D721Med (cell line): ENCODE data around the gene IL17C.

Experiments
- DNase-seq: peaks from one replicate; pipeline ENCODE4 v3.0.0; 2011; ENCODE audit warnings: low spot score; ENCODE audit not compliant: insufficient read length
- FAIRE-seq: peaks from 2 replicates; lab custom pipeline; 2011; peaks lifted over from hg19 to GRCh38; lab: Jason Lieb, UNC
- TF ChIP-seq, protein P1 (sequence below): IDR thresholded peaks from 2 replicates; pipeline ENCODE4 v1.5.1; 2012; ENCODE audit warnings: mild to moderate bottlenecking, control low read depth; ENCODE audit not compliant: insufficient read depth; ENCODE audit errors: missing control alignments

IL17C gene

DNA sequence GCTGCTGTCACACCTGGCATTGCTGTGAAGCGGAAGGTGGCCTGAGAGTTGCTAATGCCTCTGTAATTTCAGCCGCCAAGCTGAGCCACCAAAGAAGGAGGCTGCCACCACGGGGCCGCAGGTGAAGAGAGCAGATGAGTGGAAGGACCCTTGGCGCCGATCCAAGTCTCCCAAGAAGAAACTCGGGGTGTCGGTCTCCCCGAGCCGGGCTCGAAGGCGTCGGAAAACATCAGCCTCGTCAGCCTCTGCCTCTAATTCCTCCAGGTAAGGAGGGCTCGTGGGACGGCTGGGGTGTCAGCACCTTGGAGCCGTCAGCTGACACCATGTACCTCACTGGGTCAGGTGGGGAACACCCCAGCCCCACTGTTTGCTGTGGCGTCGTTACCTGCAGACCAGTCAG, 16.2 kb upstream of the IL17C start:
- no peak for FAIRE-seq
- no peak for DNase-seq
- TF ChIP-seq, protein P1, sequence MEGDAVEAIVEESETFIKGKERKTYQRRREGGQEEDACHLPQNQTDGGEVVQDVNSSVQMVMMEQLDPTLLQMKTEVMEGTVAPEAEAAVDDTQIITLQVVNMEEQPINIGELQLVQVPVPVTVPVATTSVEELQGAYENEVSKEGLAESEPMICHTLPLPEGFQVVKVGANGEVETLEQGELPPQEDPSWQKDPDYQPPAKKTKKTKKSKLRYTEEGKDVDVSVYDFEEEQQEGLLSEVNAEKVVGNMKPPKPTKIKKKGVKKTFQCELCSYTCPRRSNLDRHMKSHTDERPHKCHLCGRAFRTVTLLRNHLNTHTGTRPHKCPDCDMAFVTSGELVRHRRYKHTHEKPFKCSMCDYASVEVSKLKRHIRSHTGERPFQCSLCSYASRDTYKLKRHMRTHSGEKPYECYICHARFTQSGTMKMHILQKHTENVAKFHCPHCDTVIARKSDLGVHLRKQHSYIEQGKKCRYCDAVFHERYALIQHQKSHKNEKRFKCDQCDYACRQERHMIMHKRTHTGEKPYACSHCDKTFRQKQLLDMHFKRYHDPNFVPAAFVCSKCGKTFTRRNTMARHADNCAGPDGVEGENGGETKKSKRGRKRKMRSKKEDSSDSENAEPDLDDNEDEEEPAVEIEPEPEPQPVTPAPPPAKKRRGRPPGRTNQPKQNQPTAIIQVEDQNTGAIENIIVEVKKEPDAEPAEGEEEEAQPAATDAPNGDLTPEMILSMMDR: no peak

DNA sequence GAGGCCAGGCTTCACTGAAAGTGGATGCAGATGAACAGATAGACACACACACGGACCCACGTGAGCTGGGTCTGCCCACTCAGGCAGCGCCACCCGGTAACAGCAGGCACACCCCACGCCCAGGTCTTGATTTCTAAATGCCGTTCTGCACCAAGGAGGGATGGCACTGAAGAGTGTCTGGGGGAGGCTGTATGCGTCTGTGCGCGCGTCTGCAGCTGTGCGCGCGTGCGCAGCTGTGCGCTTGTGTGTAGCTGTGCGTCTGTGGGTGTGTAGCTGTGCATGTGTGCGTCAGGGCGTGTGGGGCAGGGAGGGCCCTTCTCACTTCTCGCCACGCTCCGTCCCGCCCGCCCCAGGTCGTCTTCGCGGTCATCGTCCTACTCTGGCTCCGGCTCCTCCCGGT, 15.5 kb upstream of the IL17C start:
- no peak for DNase-seq
- TF ChIP-seq, protein P1: no peak
- no peak for FAIRE-seq

DNA sequence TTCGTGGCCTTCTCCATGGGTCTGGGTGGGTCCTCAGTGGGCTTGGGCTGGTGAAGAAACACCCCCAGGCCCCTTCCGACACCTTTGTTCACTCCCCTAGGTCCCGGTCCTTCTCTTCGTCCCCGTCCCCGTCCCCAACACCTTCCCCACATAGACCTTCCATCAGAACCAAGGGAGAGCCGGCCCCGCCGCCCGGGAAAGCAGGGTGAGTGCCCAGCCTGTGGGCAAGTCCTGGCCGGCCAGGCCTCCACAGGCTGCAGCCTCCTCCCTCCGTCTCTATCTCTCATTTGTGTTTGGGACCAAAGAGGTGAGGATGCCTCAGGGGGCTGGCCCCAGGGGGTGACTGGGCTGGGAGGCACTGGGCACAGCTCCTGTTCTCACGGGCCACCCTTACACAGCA, 14.5 kb upstream of the IL17C start:
- TF ChIP-seq, protein P1: no peak
- DNase-seq (no peak), FAIRE-seq (no peak)

DNA sequence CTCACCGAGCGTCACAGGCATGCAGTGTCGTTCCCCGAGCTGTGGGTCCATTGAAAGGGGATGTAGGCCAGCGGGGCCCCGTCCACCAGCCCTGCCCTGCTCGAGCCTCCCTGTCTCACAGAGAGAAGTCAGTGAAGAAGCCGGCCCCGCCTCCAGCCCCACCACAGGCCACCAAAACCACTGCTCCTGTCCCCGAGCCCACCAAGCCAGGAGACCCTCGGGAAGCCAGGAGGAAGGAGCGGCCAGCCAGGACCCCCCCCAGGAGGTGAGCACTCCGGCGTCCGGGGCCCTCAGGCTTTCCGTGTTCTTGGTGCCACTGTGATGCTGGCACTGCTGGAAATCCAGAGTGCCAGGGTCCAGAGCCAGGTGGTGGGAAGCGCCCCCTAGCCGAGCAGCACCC, 13.9 kb upstream of the IL17C start:
- FAIRE-seq (no peak), DNase-seq (no peak)
- TF ChIP-seq, protein P1: no peak

DNA sequence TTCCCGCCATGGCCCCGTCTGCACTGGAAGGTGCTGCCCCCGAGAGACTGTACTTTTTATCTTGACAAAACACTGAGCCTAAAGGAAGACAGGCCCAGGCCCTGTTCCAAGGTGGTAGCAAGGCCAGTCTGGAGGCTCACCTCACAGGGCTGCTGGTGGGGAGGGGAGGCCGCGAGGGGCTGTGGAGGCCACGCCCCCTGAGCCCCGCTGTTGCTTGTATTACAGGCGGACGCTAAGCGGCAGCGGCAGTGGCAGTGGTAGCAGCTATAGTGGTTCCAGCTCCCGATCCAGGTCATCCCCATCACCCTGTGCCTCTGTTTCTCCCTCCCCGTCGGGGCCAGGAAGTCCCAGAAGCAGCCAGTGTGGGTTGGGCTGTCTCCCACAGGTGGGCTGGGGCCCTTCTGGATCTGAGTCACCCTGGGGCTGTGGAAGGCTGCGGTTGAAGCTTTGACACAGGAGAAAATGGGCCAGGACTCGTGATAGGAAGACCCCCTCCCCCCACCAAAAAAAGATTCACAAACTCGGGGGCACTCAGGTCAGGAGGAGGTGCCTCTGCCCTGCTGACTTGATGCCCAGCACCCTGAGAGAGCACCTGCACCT, 13.3 kb upstream of the IL17C start:
- TF ChIP-seq, protein P1: no peak
- FAIRE-seq: no peak
- DNase-seq: no peak

DNA sequence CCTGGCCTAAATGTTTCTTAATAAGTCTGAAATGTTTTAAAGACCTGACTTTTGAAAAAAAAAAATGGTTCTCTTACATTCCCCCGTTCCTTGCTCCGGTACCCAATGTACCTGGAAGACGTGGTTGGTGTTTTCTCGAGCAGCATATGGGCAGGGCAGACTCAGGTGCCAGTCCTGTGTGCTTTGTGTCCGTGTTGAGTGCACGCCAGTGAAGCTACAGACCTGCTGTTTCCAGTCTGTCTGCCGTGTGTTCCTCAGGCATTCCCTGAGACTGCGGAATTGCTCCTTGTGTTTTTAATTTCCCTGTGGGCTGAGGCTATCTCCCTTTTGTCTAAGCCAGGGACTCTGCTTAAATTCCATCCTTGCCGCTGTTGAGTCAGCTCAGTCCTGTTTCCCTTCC, 11.7 kb upstream of the IL17C start:
- no peak for DNase-seq
- no peak for FAIRE-seq
- TF ChIP-seq, protein P1: no peak

DNA sequence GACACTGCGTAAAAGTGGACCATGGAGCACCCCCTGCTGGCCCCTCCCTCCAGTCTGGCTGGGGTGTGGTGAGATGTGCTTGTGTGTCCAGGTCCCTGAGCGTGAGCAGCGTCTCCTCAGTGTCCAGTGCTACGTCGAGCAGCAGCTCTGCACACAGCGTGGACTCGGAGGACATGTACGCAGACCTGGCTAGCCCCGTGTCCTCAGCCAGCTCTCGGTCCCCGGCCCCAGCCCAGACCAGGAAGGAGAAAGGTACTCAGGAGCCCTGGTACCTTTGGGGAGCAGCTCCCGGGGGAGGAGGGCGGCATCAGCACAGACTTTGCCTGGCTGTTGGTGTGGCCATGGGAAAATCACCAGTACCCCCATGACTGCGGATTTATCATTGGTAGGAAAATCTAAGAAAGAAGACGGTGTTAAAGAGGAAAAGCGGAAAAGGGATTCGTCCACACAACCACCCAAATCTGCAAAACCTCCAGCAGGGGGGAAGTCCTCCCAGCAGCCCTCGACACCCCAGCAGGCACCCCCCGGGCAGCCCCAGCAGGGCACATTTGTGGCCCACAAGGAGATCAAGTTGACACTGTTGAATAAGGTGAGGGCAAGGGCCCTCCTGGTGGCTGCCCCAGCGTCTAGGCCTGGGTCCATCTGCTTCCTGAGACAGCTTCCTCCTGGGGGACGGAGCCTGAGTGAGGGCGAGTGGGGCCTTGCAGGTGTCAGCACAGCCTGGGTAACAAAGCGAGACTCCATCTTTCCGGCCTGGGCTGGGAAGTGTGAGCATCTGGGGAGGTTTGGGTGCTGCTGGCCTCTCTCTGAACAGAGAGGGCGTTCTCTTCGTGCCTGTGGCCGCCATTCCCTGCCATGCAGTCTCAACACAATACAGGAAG, 10.6 kb upstream of the IL17C start:
- no peak for FAIRE-seq
- no peak for DNase-seq
- TF ChIP-seq, protein P1: no peak
